ENCODE measurements around the gene RPL35.

Gene RPL35

DNA sequence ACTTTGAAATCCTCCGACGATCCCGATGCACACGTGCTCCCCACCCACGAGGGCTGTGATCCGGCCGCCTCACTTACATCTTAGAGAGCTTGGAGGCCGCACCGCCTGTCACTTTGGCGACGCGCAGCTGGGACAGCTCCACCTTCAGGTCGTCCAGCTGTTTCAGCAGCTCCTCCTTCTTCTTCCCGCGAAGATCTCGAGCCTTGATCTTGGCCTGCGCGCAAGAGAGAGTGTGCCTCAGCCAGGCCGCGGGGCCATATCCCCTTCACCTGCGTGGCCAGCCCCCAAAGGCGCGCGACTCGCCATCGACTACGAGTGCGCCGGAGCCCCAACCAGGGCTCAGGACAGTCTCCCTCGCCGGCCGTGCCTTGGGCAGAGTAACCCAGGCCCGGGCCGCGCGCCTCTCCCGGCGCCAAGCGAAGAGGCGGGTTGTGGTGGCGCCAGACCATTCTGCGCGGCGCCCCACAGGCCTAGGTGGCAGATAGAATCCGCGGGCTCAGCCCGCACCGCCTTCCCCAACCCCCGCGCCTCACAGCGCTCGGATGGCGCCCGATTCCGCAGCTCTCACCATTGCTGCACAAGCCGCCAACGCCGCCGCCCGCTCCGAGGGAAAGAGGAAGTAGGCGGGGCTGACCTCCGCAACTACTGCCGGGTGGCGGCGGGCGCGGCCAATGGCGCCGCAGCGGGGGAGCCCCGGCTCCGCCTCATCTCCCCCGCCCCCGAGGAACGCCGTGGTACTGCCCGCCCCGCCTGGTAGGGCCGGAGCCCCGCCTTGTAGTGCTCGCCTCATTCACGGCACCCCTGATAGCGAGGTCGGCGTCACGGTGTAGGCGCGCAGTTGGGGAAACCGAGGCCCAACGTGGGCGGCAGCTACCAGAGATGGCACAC, at the start of gene RPL35, which contains the start of gene ARPC5L:
Gene RPL35 (minus strand): TSS at position 616 of the 888 bp plus-strand sequence. CDS start 45 bp downstream, at position 571.
Gene ARPC5L (plus strand): TSS at position 789 of the 888 bp plus-strand sequence. CDS start 7,161 bp downstream, outside the sequence.
- Histone ChIP-seq H3K36me3 (ENCODE audit: insufficient read depth, low read length) (peaks cover 37% of the 10 kb centered on the region), H3K9ac (ENCODE audit: low read length) (peak within 1 kb of the TSS; percentile 86), H3K27me3 (ENCODE audit: control insufficient read depth in 1 of 2, insufficient read depth in 2 of 2, low read length in 2 of 2) (no peaks in the 10 kb centered on the region), H3K27ac (ENCODE audit: low read depth, low read length) (peak within 1 kb of the TSS; percentile 74), H3K4me3 (ENCODE audit: low read depth in 1 of 2, low read length in 2 of 2) (peak within 1 kb of the TSS; percentile 84 to 93), H3K4me1 (ENCODE audit: insufficient read depth, low read length) (peaks cover 15% of the 10 kb centered on the region), H3K9me3 (ENCODE audit: low read length) (no peaks in the 10 kb centered on the region)

DNA sequence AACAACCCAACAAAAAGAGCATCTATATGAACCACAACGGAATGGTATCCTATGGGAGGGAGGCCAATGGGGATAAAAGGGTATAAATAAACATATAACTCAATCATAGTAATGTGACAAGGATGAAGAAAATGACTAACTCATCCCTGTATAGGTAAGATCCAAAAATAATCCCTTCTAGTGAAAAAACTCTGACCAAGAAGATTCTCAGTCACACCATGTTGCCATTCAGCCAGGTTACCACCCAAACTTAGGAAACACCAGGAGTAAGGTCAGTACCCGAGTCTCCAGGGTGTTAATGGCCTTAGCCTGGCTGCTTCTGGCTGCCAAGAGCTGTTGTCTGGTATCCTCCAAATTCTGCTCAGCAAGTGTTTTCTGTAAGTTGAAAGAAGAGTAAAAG, 46.3 kb upstream of the RPL35 start:
- Histone ChIP-seq H3K36me3 (ENCODE audit: insufficient read depth, low read length) (peaks cover 24% of the 10 kb centered on the region), H3K4me3 (ENCODE audit: low read depth in 1 of 2, low read length in 2 of 2) (no peak overlapping the region), H3K27ac (ENCODE audit: low read depth, low read length) (no peak overlapping the region), H3K27me3 (ENCODE audit: control insufficient read depth in 1 of 2, insufficient read depth in 2 of 2, low read length in 2 of 2) (no peaks in the 10 kb centered on the region), H3K9me3 (ENCODE audit: low read length) (no peaks in the 10 kb centered on the region), H3K4me1 (ENCODE audit: insufficient read depth, low read length) (no peaks in the 10 kb centered on the region), H3K9ac (ENCODE audit: low read length) (no peak overlapping the region)

DNA sequence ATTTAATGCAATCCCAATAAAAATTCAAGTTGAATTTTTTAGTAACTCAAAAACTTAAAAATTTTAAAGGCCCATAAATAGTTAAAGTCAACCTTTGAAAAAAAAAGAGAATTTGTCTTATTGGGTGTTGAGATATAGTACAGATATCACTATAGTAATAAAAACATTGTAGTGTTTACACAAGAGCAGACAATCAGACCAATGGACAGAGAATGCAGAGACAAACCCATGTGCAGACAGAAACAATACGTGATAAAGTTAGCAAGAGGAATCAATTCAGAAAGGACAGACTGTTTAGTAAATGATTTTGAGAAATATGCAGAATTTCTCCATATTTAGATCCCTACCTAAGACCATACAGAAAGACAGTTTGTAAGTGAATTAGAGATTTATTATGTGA, 45.2 kb upstream of the RPL35 start:
- peak overlapping the region; percentile 12 for H3K9ac ChIP-seq (ENCODE audit: low read length)
- no peaks in the 10 kb centered on the region for H3K27me3 ChIP-seq (ENCODE audit: control insufficient read depth in 1 of 2, insufficient read depth in 2 of 2, low read length in 2 of 2)
- no peaks in the 10 kb centered on the region for H3K4me1 ChIP-seq (ENCODE audit: insufficient read depth, low read length)
- H3K36me3 ChIP-seq (ENCODE audit: insufficient read depth, low read length) = peaks cover 22% of the 10 kb centered on the region
- H3K4me3 ChIP-seq (ENCODE audit: low read depth in 1 of 2, low read length in 2 of 2) = no peak overlapping the region
- no peak overlapping the region for H3K27ac ChIP-seq (ENCODE audit: low read depth, low read length)
- H3K9me3 ChIP-seq (ENCODE audit: low read length) = no peaks in the 10 kb centered on the region

DNA sequence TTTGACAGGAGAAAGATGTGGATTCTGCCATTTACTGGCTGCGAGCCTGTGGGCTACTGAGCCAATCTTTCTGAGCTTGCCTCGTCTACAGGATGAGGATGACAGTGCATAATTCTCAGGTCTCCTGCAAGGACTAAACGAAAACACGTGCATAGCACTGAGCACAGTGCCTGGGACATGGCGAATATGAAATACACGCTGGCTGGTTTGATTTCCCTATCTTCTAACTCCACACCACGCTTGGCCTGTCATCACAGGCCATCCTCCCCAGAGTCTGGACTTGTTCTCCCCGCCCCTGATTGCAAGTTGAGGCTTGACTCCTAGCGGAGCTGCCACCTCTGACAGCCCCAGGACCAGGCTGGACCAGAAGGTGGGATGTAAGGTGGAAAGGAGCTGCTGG, 38.1 kb upstream of the RPL35 start:
- Histone ChIP-seq H3K36me3 (ENCODE audit: insufficient read depth, low read length) (peaks cover 49% of the 10 kb centered on the region), H3K9ac (ENCODE audit: low read length) (no peak overlapping the region), H3K27ac (ENCODE audit: low read depth, low read length) (no peak overlapping the region), H3K4me3 (ENCODE audit: low read depth in 1 of 2, low read length in 2 of 2) (no peak overlapping the region), H3K4me1 (ENCODE audit: insufficient read depth, low read length) (no peaks in the 10 kb centered on the region), H3K9me3 (ENCODE audit: low read length) (no peaks in the 10 kb centered on the region), H3K27me3 (ENCODE audit: control insufficient read depth in 1 of 2, insufficient read depth in 2 of 2, low read length in 2 of 2) (no peaks in the 10 kb centered on the region)

GRCh38 chr9:124897570-124898460, 36.1 kb upstream of the RPL35 start:
- Histone ChIP-seq H3K4me1 (ENCODE audit: insufficient read depth, low read length) (no peaks in the 10 kb centered on the region), H3K27ac (ENCODE audit: low read depth, low read length) (no peak overlapping the region), H3K4me3 (ENCODE audit: low read depth in 1 of 2, low read length in 2 of 2) (no peak overlapping the region), H3K36me3 (ENCODE audit: insufficient read depth, low read length) (peaks cover 60% of the 10 kb centered on the region), H3K9ac (ENCODE audit: low read length) (no peak overlapping the region), H3K27me3 (ENCODE audit: control insufficient read depth in 1 of 2, insufficient read depth in 2 of 2, low read length in 2 of 2) (no peaks in the 10 kb centered on the region), H3K9me3 (ENCODE audit: low read length) (no peaks in the 10 kb centered on the region)

- no peaks in the 10 kb centered on the region for H3K27me3 ChIP-seq (ENCODE audit: control insufficient read depth in 1 of 2, insufficient read depth in 2 of 2, low read length in 2 of 2)
- peaks cover 62% of the 10 kb centered on the region for H3K36me3 ChIP-seq (ENCODE audit: insufficient read depth, low read length)
Observed at GRCh38 chr9:124894741-124895170, 33.0 kb upstream of the RPL35 start.

DNA sequence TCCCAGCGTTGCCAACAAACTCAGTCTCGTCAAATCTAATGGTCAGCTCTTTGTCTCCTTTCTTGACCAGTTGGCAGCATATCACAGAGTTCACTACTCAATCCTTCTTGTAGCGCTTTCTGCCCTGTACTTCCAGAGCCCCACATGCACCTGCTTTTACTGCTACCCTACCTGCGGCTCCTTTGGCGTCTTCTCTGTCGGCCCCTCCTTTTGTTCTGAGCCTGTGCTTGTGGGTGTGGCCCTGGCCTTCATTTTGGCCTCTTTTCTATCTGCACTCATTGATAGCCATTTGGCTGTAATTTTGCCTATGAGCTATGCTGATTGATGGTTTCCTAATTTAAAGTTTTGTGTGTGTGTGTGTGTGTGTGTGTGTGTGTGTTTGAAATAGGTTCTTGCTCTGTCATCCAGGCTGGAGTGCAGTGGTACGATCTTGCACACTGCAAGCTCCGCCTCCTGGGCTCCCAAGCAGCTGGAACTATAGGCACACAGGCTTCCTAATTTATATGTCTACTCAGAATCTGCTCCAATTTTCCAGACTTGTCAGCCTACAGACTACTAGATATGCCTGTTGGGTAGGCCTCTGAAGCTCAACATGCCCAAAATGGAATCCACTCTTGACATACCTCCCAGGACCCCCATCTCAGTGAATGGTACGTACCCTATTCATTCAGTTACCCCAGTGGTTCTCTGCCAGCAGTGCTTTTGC, 32.4 kb upstream of the RPL35 start:
- no peaks in the 10 kb centered on the region for H3K27me3 ChIP-seq (ENCODE audit: control insufficient read depth in 1 of 2, insufficient read depth in 2 of 2, low read length in 2 of 2)
- H3K9ac ChIP-seq (ENCODE audit: low read length) = no peak overlapping the region
- no peak overlapping the region for H3K4me3 ChIP-seq (ENCODE audit: low read depth in 1 of 2, low read length in 2 of 2)
- no peaks in the 10 kb centered on the region for H3K4me1 ChIP-seq (ENCODE audit: insufficient read depth, low read length)
- H3K9me3 ChIP-seq (ENCODE audit: low read length) = no peaks in the 10 kb centered on the region
- H3K36me3 ChIP-seq (ENCODE audit: insufficient read depth, low read length) = peaks cover 62% of the 10 kb centered on the region
- no peak overlapping the region for H3K27ac ChIP-seq (ENCODE audit: low read depth, low read length)

More at GRCh38 chr9:124894741-124895170, 33.0 kb upstream of the RPL35 start:
- Histone ChIP-seq H3K4me3 (ENCODE audit: low read depth in 1 of 2, low read length in 2 of 2) (no peak overlapping the region), H3K4me1 (ENCODE audit: insufficient read depth, low read length) (no peaks in the 10 kb centered on the region), H3K9ac (ENCODE audit: low read length) (no peak overlapping the region), H3K9me3 (ENCODE audit: low read length) (no peaks in the 10 kb centered on the region), H3K27ac (ENCODE audit: low read depth, low read length) (no peak overlapping the region)

GRCh38 chr9:124890179-124890578, 28.4 kb upstream of the RPL35 start:
- Histone ChIP-seq H3K27ac (ENCODE audit: low read depth, low read length) (no peak overlapping the region), H3K4me1 (ENCODE audit: insufficient read depth, low read length) (no peaks in the 10 kb centered on the region), H3K27me3 (ENCODE audit: control insufficient read depth in 1 of 2, insufficient read depth in 2 of 2, low read length in 2 of 2) (no peaks in the 10 kb centered on the region), H3K9me3 (ENCODE audit: low read length) (no peaks in the 10 kb centered on the region), H3K9ac (ENCODE audit: low read length) (no peak overlapping the region), H3K36me3 (ENCODE audit: insufficient read depth, low read length) (peaks cover 70% of the 10 kb centered on the region), H3K4me3 (ENCODE audit: low read depth in 1 of 2, low read length in 2 of 2) (no peak overlapping the region)

GRCh38 chr9:124889006-124889405, 27.2 kb upstream of the RPL35 start:
- H3K9me3 ChIP-seq (ENCODE audit: low read length) = no peaks in the 10 kb centered on the region
- no peaks in the 10 kb centered on the region for H3K4me1 ChIP-seq (ENCODE audit: insufficient read depth, low read length)
- peaks cover 66% of the 10 kb centered on the region for H3K36me3 ChIP-seq (ENCODE audit: insufficient read depth, low read length)
- no peak overlapping the region for H3K9ac ChIP-seq (ENCODE audit: low read length)
- H3K27ac ChIP-seq (ENCODE audit: low read depth, low read length) = no peak overlapping the region
- no peak overlapping the region for H3K4me3 ChIP-seq (ENCODE audit: low read depth in 1 of 2, low read length in 2 of 2)
- H3K27me3 ChIP-seq (ENCODE audit: control insufficient read depth in 1 of 2, insufficient read depth in 2 of 2, low read length in 2 of 2) = no peaks in the 10 kb centered on the region

GRCh38 chr9:124887832-124888231, 26.1 kb upstream of the RPL35 start:
- H3K36me3 ChIP-seq (ENCODE audit: insufficient read depth, low read length) = peaks cover 54% of the 10 kb centered on the region
- H3K27me3 ChIP-seq (ENCODE audit: control insufficient read depth in 1 of 2, insufficient read depth in 2 of 2, low read length in 2 of 2) = no peaks in the 10 kb centered on the region
- H3K9ac ChIP-seq (ENCODE audit: low read length) = no peak overlapping the region

More at GRCh38 chr9:124887832-124888231, 26.1 kb upstream of the RPL35 start:
- Histone ChIP-seq H3K4me3 (ENCODE audit: low read depth in 1 of 2, low read length in 2 of 2) (no peak overlapping the region), H3K27ac (ENCODE audit: low read depth, low read length) (no peak overlapping the region), H3K4me1 (ENCODE audit: insufficient read depth, low read length) (no peaks in the 10 kb centered on the region), H3K9me3 (ENCODE audit: low read length) (no peaks in the 10 kb centered on the region)
